Measurements from ENCODE around the gene PPIB. TPM values are rescaled to one million over a fixed set of nuclear protein-coding genes. Genes with fewer than 3 reads are reported as not detected.

PPIB gene
- total RNA-seq, 4 donors from 2014 or later = 168 to 290 (median 214) TPM

GRCh38 chr15:64134345-64134829 lies 28.4 kb downstream of the PPIB start:
- WGBS, 2 donors = 68 to 69% methylated on average over 5 to 9 of the region's 9 CpGs
- H3K4me3 ChIP-seq = no peak overlapping the region
- no peaks in the 10 kb centered on the region for H3K9me3 ChIP-seq
- DNase-seq (ENCODE audit: low spot score in 2 of 2) = no peak
- H3K27ac ChIP-seq = peak overlapping the region in 1 of 4 donors; percentile 2
- no peaks in the 10 kb centered on the region for H3K27me3 ChIP-seq
- TF ChIP-seq CTCF (IDR thresholded peaks at IDR 0.05) (no peak), EP300 (IDR thresholded peaks at IDR 0.05) (no peak), POLR2A (IDR thresholded peaks at IDR 0.05) (no peak)
- peaks cover 0 to 15% (median 0%) of the 10 kb centered on the region in 4 donors for H3K4me1 ChIP-seq
- peaks cover 26 to 95% (median 55%) of the 10 kb centered on the region in 3 donors for H3K36me3 ChIP-seq

- TF ChIP-seq CTCF (IDR thresholded peaks at IDR 0.05) (no peak), POLR2A (IDR thresholded peaks at IDR 0.05) (no peak), EP300 (IDR thresholded peaks at IDR 0.05) (no peak)
- Histone ChIP-seq H3K27me3 (no peaks in the 10 kb centered on the region), H3K4me1 (peaks cover 0 to 15% (median 0%) of the 10 kb centered on the region in 4 donors), H3K36me3 (peaks cover 26 to 100% (median 55%) of the 10 kb centered on the region in 3 donors), H3K9me3 (no peaks in the 10 kb centered on the region), H3K27ac (peak overlapping the region in 1 of 4 donors; percentile 2), H3K4me3 (no peak overlapping the region)
- 83 to 90% methylated on average over 10 of the region's 10 CpGs for WGBS, 2 donors
- DNase-seq (ENCODE audit: low spot score in 2 of 2) = no peak
These were observed 29.0 kb downstream of the PPIB start for GRCh38 chr15:64133623-64134344.

- TF ChIP-seq POLR2A (IDR thresholded peaks at IDR 0.05) (no peak), CTCF (IDR thresholded peaks at IDR 0.05) (no peak), EP300 (IDR thresholded peaks at IDR 0.05) (no peak)
- Histone ChIP-seq H3K4me1 (peaks cover 0 to 15% (median 0%) of the 10 kb centered on the region in 4 donors), H3K27me3 (no peaks in the 10 kb centered on the region), H3K9me3 (no peaks in the 10 kb centered on the region), H3K27ac (no peak overlapping the region), H3K36me3 (peaks cover 24 to 100% (median 47%) of the 10 kb centered on the region in 3 donors), H3K4me3 (no peak overlapping the region)
- no peak for DNase-seq (ENCODE audit: low spot score in 2 of 2)
- 91 to 95% methylated on average over 4 of the region's 4 CpGs for WGBS, 2 donors
These were observed 30.6 kb downstream of the PPIB start for GRCh38 chr15:64132217-64132616.

GRCh38 chr15:64131547-64131946 lies 31.3 kb downstream of the PPIB start:
- peaks cover 18 to 100% (median 47%) of the 10 kb centered on the region in 3 donors for H3K36me3 ChIP-seq
- 77 to 91% methylated on average over 7 of the region's 7 CpGs for WGBS, 2 donors
- H3K27ac ChIP-seq = no peak overlapping the region
- H3K27me3 ChIP-seq = no peaks in the 10 kb centered on the region
- no peak overlapping the region for H3K4me3 ChIP-seq
- no peak for TF ChIP-seq EP300 (IDR thresholded peaks at IDR 0.05)
- no peak for TF ChIP-seq CTCF (IDR thresholded peaks at IDR 0.05)
- no peak for TF ChIP-seq POLR2A (IDR thresholded peaks at IDR 0.05)
- DNase-seq (ENCODE audit: low spot score in 2 of 2) = no peak
- H3K9me3 ChIP-seq = no peaks in the 10 kb centered on the region
- peaks cover 0 to 21% (median 2%) of the 10 kb centered on the region in 4 donors for H3K4me1 ChIP-seq

- 94% methylated on average over 3 of the region's 3 CpGs for WGBS, 2 donors
- H3K4me3 ChIP-seq = no peak overlapping the region
- H3K27me3 ChIP-seq = no peaks in the 10 kb centered on the region
- no peaks in the 10 kb centered on the region for H3K9me3 ChIP-seq
- peaks cover 0 to 28% (median 8%) of the 10 kb centered on the region in 4 donors for H3K4me1 ChIP-seq
- no peak for TF ChIP-seq POLR2A (IDR thresholded peaks at IDR 0.05)
- no peak for TF ChIP-seq EP300 (IDR thresholded peaks at IDR 0.05)
- no peak for TF ChIP-seq CTCF (IDR thresholded peaks at IDR 0.05)
- H3K27ac ChIP-seq = no peak overlapping the region
- DNase-seq (ENCODE audit: low spot score in 2 of 2) = no peak
- H3K36me3 ChIP-seq = peaks cover 18 to 95% (median 38%) of the 10 kb centered on the region in 3 donors
These were observed 32.7 kb downstream of the PPIB start for GRCh38 chr15:64130159-64130558.
